Measurements from ENCODE around the gene MPHOSPH9. TPM values are rescaled to one million over a fixed set of nuclear protein-coding genes. Genes with fewer than 3 reads are reported as not detected.

MPHOSPH9 gene
- total RNA-seq, 4 donors from 2014 or later, result 21.3 to 124 (median 75.1) TPM

- Histone ChIP-seq H3K4me3 (no peak overlapping the region), H3K27me3 (no peaks in the 10 kb centered on the region), H3K4me1 (peaks cover 3 to 18% of the 10 kb centered on the region in 2 donors), H3K36me3 (no peaks in the 10 kb centered on the region), H3K9me3 (no peaks in the 10 kb centered on the region), H3K27ac (peak overlapping the region; percentile 71 to 76)
- TF ChIP-seq CTCF (IDR thresholded peaks at IDR 0.05), result no peak
- intact Hi-C loops (cut with DNase I; ENCODE audit: low total_unique reads), result no loop called here
- no peak for DNase-seq
These were observed 89.0 kb downstream of the MPHOSPH9 start for GRCh38 chr12:123143736-123144461.

- Histone ChIP-seq H3K27ac (peak overlapping the region; percentile 71 to 76), H3K4me3 (no peak overlapping the region), H3K27me3 (no peaks in the 10 kb centered on the region), H3K36me3 (no peaks in the 10 kb centered on the region), H3K9me3 (no peaks in the 10 kb centered on the region), H3K4me1 (peaks cover 3 to 18% of the 10 kb centered on the region in 2 donors)
- TF ChIP-seq CTCF (IDR thresholded peaks at IDR 0.05), result no peak
- TF ChIP-seq POLR2A (IDR thresholded peaks at IDR 0.05), result no peak
- intact Hi-C loops (cut with DNase I; ENCODE audit: low total_unique reads), result no loop called here
- peak in 1 of 2 donors; percentile 34 for DNase-seq
These were observed 89.8 kb downstream of the MPHOSPH9 start for GRCh38 chr12:123142921-123143735.

GRCh38 chr12:123142518-123142840 lies 90.5 kb downstream of the MPHOSPH9 start:
- no peak for DNase-seq
- no peaks in the 10 kb centered on the region for H3K9me3 ChIP-seq
- TF ChIP-seq POLR2A (IDR thresholded peaks at IDR 0.05) (no peak), CTCF (IDR thresholded peaks at IDR 0.05) (no peak)
- no peak overlapping the region for H3K4me3 ChIP-seq
- no peaks in the 10 kb centered on the region for H3K27me3 ChIP-seq
- peaks cover 3 to 18% of the 10 kb centered on the region in 2 donors for H3K4me1 ChIP-seq
- H3K36me3 ChIP-seq, result no peaks in the 10 kb centered on the region
- intact Hi-C loops (cut with DNase I; ENCODE audit: low total_unique reads), result no loop called here
- peak overlapping the region; percentile 71 to 76 for H3K27ac ChIP-seq

GRCh38 chr12:123141615-123142517 lies 91.1 kb downstream of the MPHOSPH9 start:
- intact Hi-C loops (cut with DNase I; ENCODE audit: low total_unique reads), result no loop called here

More at GRCh38 chr12:123141615-123142517, 91.1 kb downstream of the MPHOSPH9 start:
- H3K27me3 ChIP-seq, result no peaks in the 10 kb centered on the region
- peak overlapping the region; percentile 71 to 76 for H3K27ac ChIP-seq
- H3K36me3 ChIP-seq, result no peaks in the 10 kb centered on the region
- no peak overlapping the region for H3K4me3 ChIP-seq
- H3K4me1 ChIP-seq, result peaks cover 3 to 18% of the 10 kb centered on the region in 2 donors
- TF ChIP-seq POLR2A (IDR thresholded peaks at IDR 0.05) (no peak), CTCF (IDR thresholded peaks at IDR 0.05) (no peak)
- DNase-seq, result peak; percentile 63
- no peaks in the 10 kb centered on the region for H3K9me3 ChIP-seq

Data from uterus (tissue), 4 donors.